ENCODE measurements around the gene LGALS7.

GRCh38 chr19:38742296-38742695, 31.0 kb downstream of the LGALS7 start:
- TF ChIP-seq TCF12 (IDR thresholded peaks at IDR 0.05; ENCODE audit: low read depth) (no peak), REST (IDR thresholded peaks at IDR 0.05; ENCODE audit: low read depth) (no peak), MAX (IDR thresholded peaks at IDR 0.05) (no peak), EP300 (IDR thresholded peaks at IDR 0.05; ENCODE audit: borderline replicate concordance) (no peak), YY1 (IDR thresholded peaks at IDR 0.05; ENCODE audit: low read depth) (no peak), RAD21 (IDR thresholded peaks at IDR 0.05; ENCODE audit: low read depth) (no peak), CREB1 (IDR thresholded peaks at IDR 0.05; ENCODE audit: low read depth) (no peak), EGR1 (IDR thresholded peaks at IDR 0.05) (no peak), CEBPB (IDR thresholded peaks at IDR 0.05) (no peak), FOXM1 (IDR thresholded peaks at IDR 0.05; ENCODE audit: borderline replicate concordance, low read depth) (no peak), NFIC (IDR thresholded peaks at IDR 0.05) (no peak), TAF1 (IDR thresholded peaks at IDR 0.05; ENCODE audit: low read depth) (no peak)
